SU-DHL-6 (cell line): ENCODE data around the gene ITPKB.

Source experiments
- EZH2phosphoT487 ChIP-seq: fragments of 200-600 bp; sonication (generic), shearing (Covaris generic); conservative IDR thresholded peaks from 2 replicates; pipeline ENCODE4 v1.6.1; 2018; ENCODE audit warnings: mild to moderate bottlenecking, antibody characterized with exemption, low read length, moderate library complexity, mixed read lengths
- TF ChIP-seq, protein P1 (sequence below): fragments of 200-600 bp; sonication (generic); IDR thresholded peaks from one replicate; pipeline ENCODE4 v1.5.1; 2017; ENCODE audit warnings: antibody characterized with exemption, mild to moderate bottlenecking, low read length, moderate library complexity; ENCODE audit not compliant: insufficient read depth, poor library complexity, severe bottlenecking

DNA sequence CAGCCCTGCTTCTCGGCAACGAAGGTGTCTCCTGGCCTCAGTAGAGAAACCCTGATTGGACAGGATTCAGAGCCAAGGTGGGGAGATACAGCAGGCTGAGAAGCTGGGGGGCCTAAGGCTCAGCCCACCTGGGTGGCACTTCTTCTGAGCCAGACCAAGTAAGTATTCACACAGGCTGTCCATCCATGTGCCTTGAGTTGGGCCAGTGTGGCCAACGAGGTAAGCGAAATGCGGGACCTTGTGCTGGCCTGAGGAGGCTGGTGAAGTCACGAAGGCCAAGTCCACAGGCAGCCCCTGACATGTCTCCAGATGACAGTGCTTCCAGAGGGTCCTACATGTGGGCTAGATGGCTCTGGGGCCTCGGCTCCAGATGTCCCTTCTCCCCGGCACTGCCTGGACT is 91.4 kb downstream of the ITPKB start:
- TF ChIP-seq, protein P1, sequence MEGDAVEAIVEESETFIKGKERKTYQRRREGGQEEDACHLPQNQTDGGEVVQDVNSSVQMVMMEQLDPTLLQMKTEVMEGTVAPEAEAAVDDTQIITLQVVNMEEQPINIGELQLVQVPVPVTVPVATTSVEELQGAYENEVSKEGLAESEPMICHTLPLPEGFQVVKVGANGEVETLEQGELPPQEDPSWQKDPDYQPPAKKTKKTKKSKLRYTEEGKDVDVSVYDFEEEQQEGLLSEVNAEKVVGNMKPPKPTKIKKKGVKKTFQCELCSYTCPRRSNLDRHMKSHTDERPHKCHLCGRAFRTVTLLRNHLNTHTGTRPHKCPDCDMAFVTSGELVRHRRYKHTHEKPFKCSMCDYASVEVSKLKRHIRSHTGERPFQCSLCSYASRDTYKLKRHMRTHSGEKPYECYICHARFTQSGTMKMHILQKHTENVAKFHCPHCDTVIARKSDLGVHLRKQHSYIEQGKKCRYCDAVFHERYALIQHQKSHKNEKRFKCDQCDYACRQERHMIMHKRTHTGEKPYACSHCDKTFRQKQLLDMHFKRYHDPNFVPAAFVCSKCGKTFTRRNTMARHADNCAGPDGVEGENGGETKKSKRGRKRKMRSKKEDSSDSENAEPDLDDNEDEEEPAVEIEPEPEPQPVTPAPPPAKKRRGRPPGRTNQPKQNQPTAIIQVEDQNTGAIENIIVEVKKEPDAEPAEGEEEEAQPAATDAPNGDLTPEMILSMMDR, result no peak
- no peak for TF ChIP-seq EZH2phosphoT487
